ENCODE measurements around the gene PROK1. TPM values are rescaled to one million over a fixed set of nuclear protein-coding genes. Genes with fewer than 3 reads are reported as not detected.
A peak's percentile ranks its signal among the peaks of the same experiment; 100 is the strongest.

PROK1 gene
- total and polyA plus RNA-seq, 10 of the 15 experiments (the other 5 are each of a cell fraction or from before 2014, with no cell fraction given), result not detected

- TF ChIP-seq, protein P1, sequence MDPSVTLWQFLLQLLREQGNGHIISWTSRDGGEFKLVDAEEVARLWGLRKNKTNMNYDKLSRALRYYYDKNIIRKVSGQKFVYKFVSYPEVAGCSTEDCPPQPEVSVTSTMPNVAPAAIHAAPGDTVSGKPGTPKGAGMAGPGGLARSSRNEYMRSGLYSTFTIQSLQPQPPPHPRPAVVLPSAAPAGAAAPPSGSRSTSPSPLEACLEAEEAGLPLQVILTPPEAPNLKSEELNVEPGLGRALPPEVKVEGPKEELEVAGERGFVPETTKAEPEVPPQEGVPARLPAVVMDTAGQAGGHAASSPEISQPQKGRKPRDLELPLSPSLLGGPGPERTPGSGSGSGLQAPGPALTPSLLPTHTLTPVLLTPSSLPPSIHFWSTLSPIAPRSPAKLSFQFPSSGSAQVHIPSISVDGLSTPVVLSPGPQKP (IDR thresholded peaks at IDR 0.05; ENCODE audit: low read depth, low read length), result peak; percentile 66
- TF ChIP-seq, protein P2, sequence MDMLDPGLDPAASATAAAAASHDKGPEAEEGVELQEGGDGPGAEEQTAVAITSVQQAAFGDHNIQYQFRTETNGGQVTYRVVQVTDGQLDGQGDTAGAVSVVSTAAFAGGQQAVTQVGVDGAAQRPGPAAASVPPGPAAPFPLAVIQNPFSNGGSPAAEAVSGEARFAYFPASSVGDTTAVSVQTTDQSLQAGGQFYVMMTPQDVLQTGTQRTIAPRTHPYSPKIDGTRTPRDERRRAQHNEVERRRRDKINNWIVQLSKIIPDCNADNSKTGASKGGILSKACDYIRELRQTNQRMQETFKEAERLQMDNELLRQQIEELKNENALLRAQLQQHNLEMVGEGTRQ (IDR thresholded peaks at IDR 0.05; ENCODE audit: borderline replicate concordance, low read depth, low read length), result peak; percentile 55
- TF ChIP-seq STAT1 (conservative IDR thresholded peaks at IDR 0.05) (peak; percentile 91; the same call in 1 of the 2 replicates), SREBF2 (IDR thresholded peaks at IDR 0.05; ENCODE audit: low read length) (no peak), IRF5 (IDR thresholded peaks at IDR 0.05; ENCODE audit: borderline replicate concordance) (no peak), ZBED1 (IDR thresholded peaks at IDR 0.05; ENCODE audit: borderline replicate concordance) (0 out of 2 replicates have a peak, but pooled peaks have one; percentile 24), PBX3 (IDR thresholded peaks at IDR 0.05; ENCODE audit: insufficient replicate concordance, low read depth, low read length) (no peak), RUNX3 (IDR thresholded peaks at IDR 0.05; ENCODE audit: low read length) (peak; percentile 81), IKZF1 (conservative IDR thresholded peaks at IDR 0.05) (peak; percentile 92), FOXM1 (IDR thresholded peaks at IDR 0.05; ENCODE audit: low read depth, low read length) (no peak), RAD51 (IDR thresholded peaks at IDR 0.05) (peak; percentile 73), MAX (IDR thresholded peaks at IDR 0.05; ENCODE audit: low read depth, low read length) (peak; percentile 79), NRF1 (conservative IDR thresholded peaks at IDR 0.05; ENCODE audit: low read depth, low read length) (no peak), SUZ12 (IDR thresholded peaks at IDR 0.05; ENCODE audit: unreplicated experiment) (no peak), SMC3 (IDR thresholded peaks at IDR 0.05; ENCODE audit: borderline replicate concordance, low read length) (0 out of 2 replicates have a peak, but pooled peaks have one; percentile 8), TARDBP (IDR thresholded peaks at IDR 0.05; ENCODE audit: borderline replicate concordance) (peak; percentile 74), HDAC6 (IDR thresholded peaks at IDR 0.05; ENCODE audit: unreplicated experiment) (no peak), RBBP5 (conservative IDR thresholded peaks at IDR 0.05) (peak; percentile 79; the same call in 1 of the 2 replicates), SUPT20H (IDR thresholded peaks at IDR 0.05; ENCODE audit: borderline replicate concordance, control insufficient read depth, low read depth, low read length) (no peak), ZSCAN29 (IDR thresholded peaks at IDR 0.05) (no peak)
- TF ChIP-seq, protein P3, sequence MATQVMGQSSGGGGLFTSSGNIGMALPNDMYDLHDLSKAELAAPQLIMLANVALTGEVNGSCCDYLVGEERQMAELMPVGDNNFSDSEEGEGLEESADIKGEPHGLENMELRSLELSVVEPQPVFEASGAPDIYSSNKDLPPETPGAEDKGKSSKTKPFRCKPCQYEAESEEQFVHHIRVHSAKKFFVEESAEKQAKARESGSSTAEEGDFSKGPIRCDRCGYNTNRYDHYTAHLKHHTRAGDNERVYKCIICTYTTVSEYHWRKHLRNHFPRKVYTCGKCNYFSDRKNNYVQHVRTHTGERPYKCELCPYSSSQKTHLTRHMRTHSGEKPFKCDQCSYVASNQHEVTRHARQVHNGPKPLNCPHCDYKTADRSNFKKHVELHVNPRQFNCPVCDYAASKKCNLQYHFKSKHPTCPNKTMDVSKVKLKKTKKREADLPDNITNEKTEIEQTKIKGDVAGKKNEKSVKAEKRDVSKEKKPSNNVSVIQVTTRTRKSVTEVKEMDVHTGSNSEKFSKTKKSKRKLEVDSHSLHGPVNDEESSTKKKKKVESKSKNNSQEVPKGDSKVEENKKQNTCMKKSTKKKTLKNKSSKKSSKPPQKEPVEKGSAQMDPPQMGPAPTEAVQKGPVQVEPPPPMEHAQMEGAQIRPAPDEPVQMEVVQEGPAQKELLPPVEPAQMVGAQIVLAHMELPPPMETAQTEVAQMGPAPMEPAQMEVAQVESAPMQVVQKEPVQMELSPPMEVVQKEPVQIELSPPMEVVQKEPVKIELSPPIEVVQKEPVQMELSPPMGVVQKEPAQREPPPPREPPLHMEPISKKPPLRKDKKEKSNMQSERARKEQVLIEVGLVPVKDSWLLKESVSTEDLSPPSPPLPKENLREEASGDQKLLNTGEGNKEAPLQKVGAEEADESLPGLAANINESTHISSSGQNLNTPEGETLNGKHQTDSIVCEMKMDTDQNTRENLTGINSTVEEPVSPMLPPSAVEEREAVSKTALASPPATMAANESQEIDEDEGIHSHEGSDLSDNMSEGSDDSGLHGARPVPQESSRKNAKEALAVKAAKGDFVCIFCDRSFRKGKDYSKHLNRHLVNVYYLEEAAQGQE (IDR thresholded peaks at IDR 0.05; ENCODE audit: low read depth, low read length), result no peak
Measured at GRCh38 chr1:110407260-110408210, 43.4 kb upstream of the PROK1 start, which contains the start of gene LAMTOR5 (continued).
